Liver (tissue), 3 donors: ENCODE measurements around the gene TAAR8.

Experiments
- EGR1 ChIP-seq, 2 donors: IDR thresholded peaks; 2 replicates each; pipeline ENCODE4 v1.6.1; 2016 to 2018; ENCODE audit warnings: antibody characterized with exemption in 2 of 2, low read depth in 2 of 2
- GABPA ChIP-seq, 2 donors: IDR thresholded peaks in 1 of 2; conservative IDR thresholded peaks in 1 of 2; 2 replicates each; pipeline ENCODE4 v1.6.1; 2016; ENCODE audit warnings: antibody characterized with exemption in 2 of 2, mild to moderate bottlenecking in 1 of 2, moderate library complexity in 1 of 2
- HNF4A ChIP-seq, 2 donors: conservative IDR thresholded peaks; 2 replicates each; pipeline ENCODE4 v1.6.1; 2016; ENCODE audit warnings: antibody characterized with exemption in 2 of 2, mild to moderate bottlenecking in 2 of 2
- TF ChIP-seq, protein P1 (sequence below): fragments of 150-350 bp; IDR thresholded peaks from 2 replicates; pipeline ENCODE4 v1.5.1; 2017; ENCODE audit warnings: improper control_type of control experiment, low read depth, low read length; ENCODE audit not compliant: missing input control
- TF ChIP-seq, protein P2 (sequence below): IDR thresholded peaks from 2 replicates; pipeline ENCODE4 v1.6.1; 2016; ENCODE audit warnings: antibody characterized with exemption
- TF ChIP-seq, protein P3 (sequence below): IDR thresholded peaks from 2 replicates; pipeline ENCODE4 v1.6.1; 2016; ENCODE audit warnings: antibody characterized with exemption
- TF ChIP-seq, protein P4 (sequence below): IDR thresholded peaks from 2 replicates; pipeline ENCODE4 v1.6.1; 2016; ENCODE audit warnings: antibody characterized with exemption
- donor health status: healthy.
- donor health status: healthy.

DNA sequence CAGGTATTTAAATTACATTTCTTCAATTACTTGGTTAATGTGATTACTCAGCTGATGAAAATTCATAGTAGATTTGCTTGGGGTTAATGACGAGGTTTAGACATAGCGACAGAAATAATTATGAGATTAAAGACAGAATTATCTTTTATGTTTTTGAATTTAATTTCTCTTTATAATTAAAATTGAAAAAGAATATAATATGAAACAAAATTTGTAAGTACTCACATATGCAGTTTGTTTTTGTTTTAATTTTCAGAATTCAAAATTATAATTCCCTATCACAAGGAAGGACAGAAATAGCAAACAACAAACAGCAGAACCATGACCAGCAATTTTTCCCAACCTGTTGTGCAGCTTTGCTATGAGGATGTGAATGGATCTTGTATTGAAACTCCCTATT lies at the start of gene TAAR8:
- TF ChIP-seq, protein P1, sequence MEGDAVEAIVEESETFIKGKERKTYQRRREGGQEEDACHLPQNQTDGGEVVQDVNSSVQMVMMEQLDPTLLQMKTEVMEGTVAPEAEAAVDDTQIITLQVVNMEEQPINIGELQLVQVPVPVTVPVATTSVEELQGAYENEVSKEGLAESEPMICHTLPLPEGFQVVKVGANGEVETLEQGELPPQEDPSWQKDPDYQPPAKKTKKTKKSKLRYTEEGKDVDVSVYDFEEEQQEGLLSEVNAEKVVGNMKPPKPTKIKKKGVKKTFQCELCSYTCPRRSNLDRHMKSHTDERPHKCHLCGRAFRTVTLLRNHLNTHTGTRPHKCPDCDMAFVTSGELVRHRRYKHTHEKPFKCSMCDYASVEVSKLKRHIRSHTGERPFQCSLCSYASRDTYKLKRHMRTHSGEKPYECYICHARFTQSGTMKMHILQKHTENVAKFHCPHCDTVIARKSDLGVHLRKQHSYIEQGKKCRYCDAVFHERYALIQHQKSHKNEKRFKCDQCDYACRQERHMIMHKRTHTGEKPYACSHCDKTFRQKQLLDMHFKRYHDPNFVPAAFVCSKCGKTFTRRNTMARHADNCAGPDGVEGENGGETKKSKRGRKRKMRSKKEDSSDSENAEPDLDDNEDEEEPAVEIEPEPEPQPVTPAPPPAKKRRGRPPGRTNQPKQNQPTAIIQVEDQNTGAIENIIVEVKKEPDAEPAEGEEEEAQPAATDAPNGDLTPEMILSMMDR: no peak
- TF ChIP-seq HNF4A (conservative IDR thresholded peaks at IDR 0.05) (no peak), GABPA (IDR thresholded peaks at IDR 0.05 in 1 of 2, conservative IDR thresholded peaks at IDR 0.05 in 1 of 2) (no peak), EGR1 (IDR thresholded peaks at IDR 0.05; ENCODE audit: low read depth in 2 of 2) (no peak)
- TF ChIP-seq, protein P2, sequence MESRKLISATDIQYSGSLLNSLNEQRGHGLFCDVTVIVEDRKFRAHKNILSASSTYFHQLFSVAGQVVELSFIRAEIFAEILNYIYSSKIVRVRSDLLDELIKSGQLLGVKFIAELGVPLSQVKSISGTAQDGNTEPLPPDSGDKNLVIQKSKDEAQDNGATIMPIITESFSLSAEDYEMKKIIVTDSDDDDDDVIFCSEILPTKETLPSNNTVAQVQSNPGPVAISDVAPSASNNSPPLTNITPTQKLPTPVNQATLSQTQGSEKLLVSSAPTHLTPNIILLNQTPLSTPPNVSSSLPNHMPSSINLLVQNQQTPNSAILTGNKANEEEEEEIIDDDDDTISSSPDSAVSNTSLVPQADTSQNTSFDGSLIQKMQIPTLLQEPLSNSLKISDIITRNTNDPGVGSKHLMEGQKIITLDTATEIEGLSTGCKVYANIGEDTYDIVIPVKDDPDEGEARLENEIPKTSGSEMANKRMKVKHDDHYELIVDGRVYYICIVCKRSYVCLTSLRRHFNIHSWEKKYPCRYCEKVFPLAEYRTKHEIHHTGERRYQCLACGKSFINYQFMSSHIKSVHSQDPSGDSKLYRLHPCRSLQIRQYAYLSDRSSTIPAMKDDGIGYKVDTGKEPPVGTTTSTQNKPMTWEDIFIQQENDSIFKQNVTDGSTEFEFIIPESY: no peak
- TF ChIP-seq, protein P3, sequence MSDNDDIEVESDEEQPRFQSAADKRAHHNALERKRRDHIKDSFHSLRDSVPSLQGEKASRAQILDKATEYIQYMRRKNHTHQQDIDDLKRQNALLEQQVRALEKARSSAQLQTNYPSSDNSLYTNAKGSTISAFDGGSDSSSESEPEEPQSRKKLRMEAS: no peak
- TF ChIP-seq, protein P4, sequence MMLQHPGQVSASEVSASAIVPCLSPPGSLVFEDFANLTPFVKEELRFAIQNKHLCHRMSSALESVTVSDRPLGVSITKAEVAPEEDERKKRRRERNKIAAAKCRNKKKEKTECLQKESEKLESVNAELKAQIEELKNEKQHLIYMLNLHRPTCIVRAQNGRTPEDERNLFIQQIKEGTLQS: no peak
